ENCODE data around the gene GPR78. TPM values are rescaled to one million over a fixed set of nuclear protein-coding genes. Genes with fewer than 3 reads are reported as not detected.

Gene GPR78
- total RNA-seq, 1 donor from 2014 or later: 0.97 TPM

DNA sequence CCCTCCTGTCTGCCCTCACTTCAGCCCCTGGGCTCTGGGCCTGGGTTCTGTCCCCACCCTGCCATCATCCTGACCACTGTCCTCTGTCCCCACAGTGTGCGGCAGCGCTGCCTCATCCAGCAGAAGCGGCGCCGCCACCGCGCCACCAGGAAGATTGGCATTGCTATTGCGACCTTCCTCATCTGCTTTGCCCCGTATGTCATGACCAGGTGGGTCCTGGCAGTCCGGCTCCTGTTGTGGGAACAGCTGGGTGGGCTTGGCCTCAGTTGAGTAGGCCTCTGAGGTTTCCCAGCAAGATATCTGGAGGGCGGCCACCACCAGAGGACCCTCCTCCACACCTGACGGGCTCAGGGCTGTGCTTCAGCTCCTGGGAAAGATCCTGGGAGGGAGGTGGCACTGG lies 2.2 kb downstream of the GPR78 start:
- H3K36me3 Mint-ChIP-seq: no peaks in the 10 kb centered on the region
- H3K27me3 Mint-ChIP-seq: peaks cover 70% of the 10 kb centered on the region
- TF ChIP-seq, protein P1, sequence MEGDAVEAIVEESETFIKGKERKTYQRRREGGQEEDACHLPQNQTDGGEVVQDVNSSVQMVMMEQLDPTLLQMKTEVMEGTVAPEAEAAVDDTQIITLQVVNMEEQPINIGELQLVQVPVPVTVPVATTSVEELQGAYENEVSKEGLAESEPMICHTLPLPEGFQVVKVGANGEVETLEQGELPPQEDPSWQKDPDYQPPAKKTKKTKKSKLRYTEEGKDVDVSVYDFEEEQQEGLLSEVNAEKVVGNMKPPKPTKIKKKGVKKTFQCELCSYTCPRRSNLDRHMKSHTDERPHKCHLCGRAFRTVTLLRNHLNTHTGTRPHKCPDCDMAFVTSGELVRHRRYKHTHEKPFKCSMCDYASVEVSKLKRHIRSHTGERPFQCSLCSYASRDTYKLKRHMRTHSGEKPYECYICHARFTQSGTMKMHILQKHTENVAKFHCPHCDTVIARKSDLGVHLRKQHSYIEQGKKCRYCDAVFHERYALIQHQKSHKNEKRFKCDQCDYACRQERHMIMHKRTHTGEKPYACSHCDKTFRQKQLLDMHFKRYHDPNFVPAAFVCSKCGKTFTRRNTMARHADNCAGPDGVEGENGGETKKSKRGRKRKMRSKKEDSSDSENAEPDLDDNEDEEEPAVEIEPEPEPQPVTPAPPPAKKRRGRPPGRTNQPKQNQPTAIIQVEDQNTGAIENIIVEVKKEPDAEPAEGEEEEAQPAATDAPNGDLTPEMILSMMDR (conservative IDR thresholded peaks at IDR 0.05): no peak
- no peak overlapping the region for H3K4me3 Mint-ChIP-seq
- H3K9me3 Mint-ChIP-seq: no peaks in the 10 kb centered on the region
- no peak for DNase-seq (ENCODE audit: extremely low spot score, unreplicated experiment)
- H3K4me1 Mint-ChIP-seq (ENCODE audit: unreplicated experiment): no peaks in the 10 kb centered on the region
- no peak overlapping the region for H3K27ac Mint-ChIP-seq

DNA sequence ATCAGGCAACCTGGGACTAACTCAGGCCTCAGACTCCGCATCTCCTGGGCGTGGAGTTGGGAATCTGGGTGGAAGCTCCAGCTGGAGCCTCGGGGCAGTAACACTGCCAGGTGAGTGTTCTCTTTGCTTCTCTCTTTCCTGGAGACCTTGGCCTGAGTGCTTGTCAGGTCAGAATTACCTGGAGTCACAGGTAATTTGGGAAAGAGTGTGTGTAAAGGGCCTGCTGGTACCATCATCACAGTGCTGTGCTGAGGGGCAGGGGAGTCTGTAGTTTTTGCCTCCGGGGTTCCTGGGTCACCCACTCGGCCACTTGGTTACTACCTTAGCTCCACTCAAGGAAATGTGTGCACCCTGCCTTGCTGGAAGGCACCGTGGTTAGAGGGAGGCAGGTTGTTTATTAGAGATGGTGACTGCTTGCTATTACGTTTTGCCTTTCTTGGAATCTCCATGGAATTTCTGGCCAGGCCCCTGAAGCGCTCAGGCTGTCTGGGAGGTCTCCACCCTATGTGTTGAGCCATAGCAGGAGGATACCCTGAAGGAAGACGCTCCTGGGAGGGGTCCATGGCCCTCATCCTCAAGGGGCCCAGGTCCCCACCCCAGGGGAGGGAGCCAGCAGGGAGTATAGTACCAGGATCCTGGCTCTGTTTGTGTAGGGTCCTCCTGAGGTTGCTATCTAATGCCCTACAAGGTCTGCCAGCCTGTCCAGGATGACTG lies 2.9 kb downstream of the GPR78 start:
- Mint-ChIP-seq H3K27me3 (peaks cover 63% of the 10 kb centered on the region), H3K4me1 (ENCODE audit: unreplicated experiment) (no peaks in the 10 kb centered on the region), H3K9me3 (no peaks in the 10 kb centered on the region), H3K4me3 (no peak overlapping the region), H3K27ac (no peak overlapping the region), H3K36me3 (no peaks in the 10 kb centered on the region)
- no peak for DNase-seq (ENCODE audit: extremely low spot score, unreplicated experiment)
- TF ChIP-seq, protein P1 (conservative IDR thresholded peaks at IDR 0.05): no peak

DNA sequence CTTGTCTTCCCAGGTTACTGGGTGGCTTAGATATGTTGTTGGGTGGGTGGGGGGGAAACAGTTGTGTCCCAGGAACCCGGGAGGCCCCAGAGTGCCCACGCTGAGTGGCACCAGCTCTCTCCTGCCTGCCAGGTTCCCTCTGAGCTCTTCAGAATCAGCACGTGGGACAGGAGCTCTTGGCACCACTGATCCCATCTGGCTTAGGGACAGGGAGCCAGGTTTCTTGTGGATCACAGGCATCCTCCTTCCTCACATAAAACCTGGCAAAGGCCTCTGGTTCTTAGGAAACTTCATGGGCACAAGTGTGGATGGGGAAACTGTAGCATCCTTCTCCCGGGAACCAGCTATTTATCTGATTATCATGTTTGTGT lies 3.4 kb downstream of the GPR78 start:
- TF ChIP-seq, protein P1 (conservative IDR thresholded peaks at IDR 0.05): no peak
- Mint-ChIP-seq H3K27me3 (peaks cover 59% of the 10 kb centered on the region), H3K4me3 (no peak overlapping the region), H3K27ac (no peak overlapping the region), H3K4me1 (ENCODE audit: unreplicated experiment) (no peaks in the 10 kb centered on the region), H3K36me3 (no peaks in the 10 kb centered on the region), H3K9me3 (no peaks in the 10 kb centered on the region)
- no peak for DNase-seq (ENCODE audit: extremely low spot score, unreplicated experiment)

DNA sequence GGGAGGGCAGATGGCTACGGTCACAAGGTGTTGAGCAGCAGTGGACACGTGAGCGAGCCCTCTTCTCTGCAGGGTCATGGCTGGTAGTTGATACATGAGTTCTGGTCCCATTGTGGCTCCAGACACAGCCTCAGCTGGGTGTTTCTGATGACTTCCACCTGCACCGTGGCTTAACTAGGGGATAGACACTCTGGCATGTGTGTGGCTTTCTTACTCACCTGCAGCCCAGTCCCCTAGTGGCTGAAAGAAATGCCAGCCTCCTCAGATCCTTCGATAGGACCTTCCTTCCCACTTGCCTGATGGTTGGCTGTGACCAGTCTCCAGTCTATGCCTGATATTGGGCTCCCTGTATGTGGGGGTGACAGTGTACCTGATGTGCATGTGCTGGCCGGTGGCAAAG lies 5.0 kb downstream of the GPR78 start:
- Mint-ChIP-seq H3K27ac (no peak overlapping the region), H3K27me3 (peaks cover 50% of the 10 kb centered on the region), H3K4me3 (no peak overlapping the region), H3K9me3 (no peaks in the 10 kb centered on the region), H3K36me3 (no peaks in the 10 kb centered on the region), H3K4me1 (ENCODE audit: unreplicated experiment) (peaks cover 6% of the 10 kb centered on the region)
- TF ChIP-seq, protein P1 (conservative IDR thresholded peaks at IDR 0.05): peak; percentile 52
- no peak for DNase-seq (ENCODE audit: extremely low spot score, unreplicated experiment)

DNA sequence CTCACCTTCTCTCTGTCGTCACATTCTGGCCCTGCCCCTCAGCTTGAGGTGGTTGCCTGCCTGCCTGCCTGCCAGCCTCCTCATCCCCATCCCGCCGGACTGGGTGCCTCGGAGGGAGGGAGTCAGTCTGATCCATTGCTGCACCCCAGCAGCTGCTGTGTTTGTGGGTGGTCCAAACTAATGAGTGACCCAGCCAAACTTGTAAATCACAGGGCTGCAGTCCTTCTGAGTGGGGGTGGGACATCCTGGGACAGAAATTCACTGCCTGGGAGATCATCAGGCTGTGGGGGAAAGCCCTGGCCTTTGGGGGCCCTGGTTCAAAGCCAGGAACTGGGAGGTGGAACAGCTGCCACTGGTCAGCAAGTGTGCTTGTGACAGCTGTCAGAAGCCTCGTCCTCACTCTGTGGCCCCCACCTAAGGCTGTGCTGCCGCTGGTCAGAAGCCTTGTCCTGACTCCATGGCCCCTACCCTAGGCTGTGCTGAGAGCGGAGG lies 5.6 kb downstream of the GPR78 start:
- Mint-ChIP-seq H3K4me3 (no peak overlapping the region), H3K9me3 (no peaks in the 10 kb centered on the region), H3K27me3 (peaks cover 52% of the 10 kb centered on the region), H3K4me1 (ENCODE audit: unreplicated experiment) (peaks cover 12% of the 10 kb centered on the region), H3K36me3 (no peaks in the 10 kb centered on the region), H3K27ac (no peak overlapping the region)
- DNase-seq (ENCODE audit: extremely low spot score, unreplicated experiment): no peak
- TF ChIP-seq, protein P1 (conservative IDR thresholded peaks at IDR 0.05): no peak
